ENCODE results near the gene OR51T1.

Gene OR51T1

DNA sequence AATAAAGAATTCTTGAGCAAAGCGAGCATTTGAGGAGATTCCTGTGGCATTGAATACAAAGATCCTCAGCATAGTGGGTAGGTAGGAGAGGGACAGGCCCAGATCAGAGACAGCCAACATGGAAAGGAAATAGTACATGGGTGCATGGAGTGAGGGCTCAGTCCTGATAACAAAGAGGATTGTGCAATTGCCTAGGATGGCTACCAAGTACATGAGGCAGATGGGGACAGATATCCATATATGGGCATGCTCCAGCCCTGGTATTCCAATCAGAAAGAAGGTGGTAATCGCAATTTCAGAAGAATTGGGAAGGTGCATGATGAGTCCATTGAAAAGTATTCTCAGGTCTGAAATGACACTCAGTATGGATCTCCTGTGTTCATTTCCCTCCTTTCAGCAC is 8.6 kb downstream of the OR51T1 start:
- DNase-seq (ENCODE audit: low read depth), result no peak
- no peak for TF ChIP-seq CTCF (IDR thresholded peaks at IDR 0.05; ENCODE audit: control insufficient read depth, extremely low read depth, insufficient read depth)
- H3K4me3 ChIP-seq (ENCODE audit: low read depth, low read length), result no peak overlapping the region

- TF ChIP-seq CTCF (IDR thresholded peaks at IDR 0.05; ENCODE audit: control insufficient read depth, extremely low read depth, insufficient read depth), result no peak
- no peak overlapping the region for H3K4me3 ChIP-seq (ENCODE audit: low read depth, low read length)
- DNase-seq (ENCODE audit: low read depth), result peak; percentile 2
These were observed 10.4 kb downstream of the OR51T1 start for GRCh38 chr11:4891996-4892640.

DNA sequence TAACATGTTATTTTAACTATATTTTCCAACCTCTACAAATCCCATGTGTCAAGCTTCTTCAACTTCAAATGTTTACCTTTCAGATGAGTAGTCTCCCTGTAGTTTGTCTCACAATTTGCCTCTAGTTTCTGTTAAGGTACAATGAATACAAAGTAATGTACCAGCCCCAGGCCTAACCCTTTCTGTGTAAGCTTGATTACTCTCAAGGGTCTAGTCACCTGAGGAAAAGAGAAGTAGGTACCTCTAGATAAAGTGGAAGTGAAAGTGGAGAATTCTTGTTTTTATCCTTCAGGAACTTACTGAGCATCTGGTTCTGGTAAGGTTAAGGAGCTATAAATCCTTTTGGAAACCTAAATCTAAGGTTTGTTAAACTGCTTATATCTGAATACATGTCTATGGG is 21.8 kb downstream of the OR51T1 start, which contains the start of gene OR51A7:
Gene OR51A7, plus strand, starts transcription at position 300 of the 400 bp plus-strand sequence. CDS start 3,587 bp downstream, outside the sequence.
- H3K4me3 ChIP-seq (ENCODE audit: low read depth, low read length), result no peak within 1 kb of the TSS
- no peak for TF ChIP-seq CTCF (IDR thresholded peaks at IDR 0.05; ENCODE audit: control insufficient read depth, extremely low read depth, insufficient read depth)
- no peak for DNase-seq (ENCODE audit: low read depth)

DNA sequence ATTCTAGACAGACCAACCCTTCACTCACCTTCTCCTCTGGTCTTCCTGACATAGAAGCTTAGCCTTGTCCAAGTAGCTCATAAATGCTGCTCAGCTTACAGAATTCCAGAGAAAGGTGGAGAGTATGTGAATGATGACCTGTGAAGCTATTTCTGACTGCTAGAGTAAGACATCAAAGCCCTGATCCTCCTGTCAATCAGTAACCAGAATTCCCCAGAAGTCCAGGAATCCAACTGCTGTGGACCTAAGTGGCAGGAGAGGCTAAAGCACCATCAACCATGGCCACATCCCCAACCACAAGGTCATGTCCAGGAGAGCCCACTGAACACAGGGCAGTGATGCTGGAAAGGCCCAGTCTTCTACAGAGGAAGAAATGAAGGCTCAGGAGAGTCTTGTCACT is 34.9 kb downstream of the OR51T1 start:
- no peak overlapping the region for H3K4me3 ChIP-seq (ENCODE audit: low read depth, low read length)
- no peak for DNase-seq (ENCODE audit: low read depth)
- TF ChIP-seq CTCF (IDR thresholded peaks at IDR 0.05; ENCODE audit: control insufficient read depth, extremely low read depth, insufficient read depth), result no peak

DNA sequence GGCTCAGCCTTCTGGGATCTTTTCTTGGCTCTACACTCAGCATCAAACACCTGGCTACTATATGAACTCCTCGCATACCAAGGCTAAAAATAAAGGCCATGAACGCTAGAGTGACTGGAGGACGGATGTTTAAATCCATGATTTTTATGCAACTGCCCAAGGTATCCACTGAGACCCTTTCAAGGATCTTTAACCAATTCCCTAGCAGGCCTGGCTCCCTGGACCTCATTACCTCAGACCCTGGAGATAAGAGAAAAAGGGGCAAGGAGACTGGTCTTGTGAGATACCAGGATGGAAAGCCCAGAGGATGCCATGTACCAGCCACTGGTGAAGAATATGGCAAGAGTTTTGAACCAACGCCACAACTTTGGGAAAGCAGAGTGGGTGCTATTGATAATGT is 37.5 kb downstream of the OR51T1 start, which contains the start of gene OR51G2:
Gene OR51G2, minus strand, starts transcription at position 101 of the 400 bp plus-strand sequence. CDS start 3,687 bp downstream, outside the sequence.
- no peak within 1 kb of the TSS for H3K4me3 ChIP-seq (ENCODE audit: low read depth, low read length)
- TF ChIP-seq CTCF (IDR thresholded peaks at IDR 0.05; ENCODE audit: control insufficient read depth, extremely low read depth, insufficient read depth), result no peak
- no peak for DNase-seq (ENCODE audit: low read depth)

GRCh38 chr11:4921796-4922195 is 40.1 kb downstream of the OR51T1 start:
- DNase-seq (ENCODE audit: low read depth), result no peak
- no peak for TF ChIP-seq CTCF (IDR thresholded peaks at IDR 0.05; ENCODE audit: control insufficient read depth, extremely low read depth, insufficient read depth)
- no peak overlapping the region for H3K4me3 ChIP-seq (ENCODE audit: low read depth, low read length)

DNA sequence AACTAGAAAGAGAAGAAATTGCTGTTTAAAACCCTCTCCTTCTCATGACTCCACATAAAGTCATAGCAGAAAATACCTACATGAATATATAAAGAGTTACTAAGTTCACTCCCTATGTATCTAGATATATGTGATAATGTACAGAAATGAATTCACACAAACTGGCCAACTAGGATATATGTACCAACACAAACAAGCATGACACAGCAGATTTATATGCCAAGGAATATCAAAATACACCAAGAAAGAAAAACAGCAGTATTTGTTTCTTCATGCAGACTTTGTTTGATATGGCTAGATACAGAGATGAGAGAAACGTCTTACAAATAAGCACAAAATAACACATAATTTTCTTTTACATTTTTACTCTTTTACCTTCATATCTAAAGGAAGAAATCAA is 40.6 kb downstream of the OR51T1 start:
- H3K4me3 ChIP-seq (ENCODE audit: low read depth, low read length), result no peak overlapping the region
- no peak for DNase-seq (ENCODE audit: low read depth)
- no peak for TF ChIP-seq CTCF (IDR thresholded peaks at IDR 0.05; ENCODE audit: control insufficient read depth, extremely low read depth, insufficient read depth)
